A673 (cell line): ENCODE measurements around the gene TOM1L2.
"Not testable (repeated sequence)": the region's sequence is repeated elsewhere in the genome, so short reads cannot be mapped to it uniquely, and the experiment has no call there.

ENCODE experiments used
- CTCF ChIP-seq: fragments of 300-800, 200-600 bp; sonication (generic); conservative IDR thresholded peaks from 2 replicates; pipeline ENCODE4 v1.5.1; 2017; ENCODE audit warnings: low read depth, mild to moderate bottlenecking, antibody characterized with exemption, low read length, moderate library complexity, mixed read lengths
- EZH2 ChIP-seq: fragments of 200-600 bp; sonication (generic); IDR thresholded peaks from 2 replicates; pipeline ENCODE4 v1.6.1; 2017; ENCODE audit warnings: borderline replicate concordance, low read depth, mild to moderate bottlenecking, mixed read lengths, antibody characterized with exemption, low read length; ENCODE audit not compliant: poor library complexity, severe bottlenecking

- not testable (repeated sequence) for TF ChIP-seq CTCF, EZH2
Measured at GRCh38 chr17:17939941-17940340, 32.3 kb downstream of the TOM1L2 start.
